GM19238 (cell line): Measurements from ENCODE around the gene CTH.
"Not testable (repeated sequence)": the region's sequence is repeated elsewhere in the genome, so short reads cannot be mapped to it uniquely, and the experiment has no call there.

ENCODE experiments used
- DNase-seq: peaks from one replicate; pipeline ENCODE4 v3.0.0; 2011; ENCODE audit warnings: low spot score; ENCODE audit not compliant: insufficient read length

Gene CTH

GRCh38 chr1:70405780-70406416, 5.2 kb upstream of the CTH start:
- no peak for DNase-seq

DNA sequence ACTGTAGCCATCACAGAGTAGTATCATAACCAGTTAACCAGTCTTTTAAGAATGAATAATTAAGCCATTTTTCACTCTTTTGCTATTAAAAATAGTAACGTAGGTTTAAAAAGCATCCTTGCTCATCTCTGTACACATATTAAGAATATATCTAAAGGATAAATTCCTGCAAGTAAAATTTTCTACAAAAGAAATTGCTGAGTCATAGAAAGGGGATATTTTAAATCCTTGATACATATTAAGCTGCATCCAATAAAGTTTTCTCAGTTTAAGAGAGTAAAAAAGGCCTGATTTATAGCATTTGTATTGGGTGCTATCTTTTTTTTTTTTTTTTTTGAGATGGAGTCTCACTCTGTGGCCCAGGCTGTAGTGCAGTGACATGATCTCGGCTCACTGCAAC, 1.9 kb upstream of the CTH start:
- no peak for DNase-seq

GRCh38 chr1:70411360-70411844, 334 bp downstream of the CTH start:
- DNase-seq = no peak

DNA sequence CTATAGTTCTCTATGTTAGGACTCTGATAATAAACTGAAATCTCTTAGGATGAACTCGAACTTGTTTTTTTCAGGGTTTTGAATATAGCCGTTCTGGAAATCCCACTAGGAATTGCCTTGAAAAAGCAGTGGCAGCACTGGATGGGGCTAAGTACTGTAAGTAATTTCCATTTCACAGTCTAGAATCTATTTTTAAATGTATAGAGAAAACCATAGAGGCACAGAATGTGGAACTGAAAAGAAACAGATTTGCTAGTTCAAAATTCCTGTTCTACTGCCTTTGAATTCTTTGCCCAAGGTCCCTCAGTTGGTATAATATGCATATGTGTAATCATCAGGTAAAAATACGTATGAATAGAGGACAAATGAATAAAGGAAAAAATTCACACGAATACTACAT, 4.8 kb downstream of the CTH start:
- no peak for DNase-seq

GRCh38 chr1:70418973-70419734, 8.1 kb downstream of the CTH start:
- DNase-seq = not testable (repeated sequence)

DNA sequence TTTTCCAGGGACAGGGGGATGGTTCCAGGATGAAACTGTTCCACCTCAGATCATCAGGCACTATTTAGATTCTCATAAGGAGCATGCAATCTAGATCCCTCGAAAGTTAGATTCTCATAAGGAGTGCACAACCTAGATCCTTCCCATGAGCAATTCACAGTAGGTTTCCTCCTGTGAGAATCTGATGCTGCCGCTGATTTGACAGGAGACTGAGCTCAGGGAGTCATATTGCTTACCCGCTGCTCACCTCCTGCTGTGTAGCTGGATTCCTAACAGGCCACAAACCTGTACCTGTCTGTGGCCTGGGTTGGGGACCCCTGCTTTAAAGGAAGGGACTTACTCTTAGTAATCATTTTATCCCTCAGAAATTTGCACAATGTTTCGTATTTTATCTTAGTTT, 9.3 kb downstream of the CTH start:
- no peak for DNase-seq

GRCh38 chr1:70426154-70427131, 15.4 kb downstream of the CTH start:
- no peak for DNase-seq

DNA sequence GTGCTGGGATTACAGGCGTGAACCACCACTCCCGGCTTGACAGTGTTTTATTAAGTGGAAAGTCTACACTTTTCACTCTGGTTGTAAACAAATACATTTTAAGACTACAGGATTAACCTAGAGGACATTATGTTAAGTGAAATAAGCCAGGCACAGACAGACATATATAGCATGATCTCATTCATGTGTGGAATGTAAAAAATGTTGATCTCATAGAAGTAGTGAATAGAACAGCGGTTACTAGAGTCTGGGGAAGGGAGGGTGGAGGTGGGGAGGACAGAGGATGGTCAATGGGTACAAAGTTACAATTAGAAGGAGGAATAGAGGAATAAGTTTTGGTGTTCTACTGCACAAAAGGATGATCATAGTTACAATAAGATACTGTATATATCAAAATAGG, 16.9 kb downstream of the CTH start:
- DNase-seq = no peak

DNA sequence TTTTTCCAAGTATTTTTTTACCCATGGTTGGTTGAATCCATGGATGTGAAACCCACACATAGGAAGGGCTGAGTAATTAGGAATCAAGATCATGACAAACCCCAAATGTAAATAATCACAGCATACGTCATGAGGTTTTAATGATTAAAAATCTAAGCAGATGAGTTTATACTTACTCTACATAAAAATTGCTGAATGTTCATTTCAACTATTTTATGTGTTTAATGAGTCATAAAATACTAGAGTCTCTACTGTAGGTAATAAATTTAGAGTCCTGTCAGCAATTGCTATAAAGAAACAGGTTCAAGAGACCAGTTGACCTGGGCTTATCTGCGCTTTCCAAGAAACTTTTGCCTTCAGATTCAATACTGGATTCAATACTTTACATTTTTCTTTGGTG, 18.2 kb downstream of the CTH start:
- DNase-seq = no peak

- no peak for DNase-seq
These were observed 18.7 kb downstream of the CTH start for GRCh38 chr1:70429757-70430156.

GRCh38 chr1:70431317-70431716, 20.2 kb downstream of the CTH start:
- DNase-seq = no peak

- no peak for DNase-seq
These were observed 20.8 kb downstream of the CTH start for GRCh38 chr1:70431874-70432273.

DNA sequence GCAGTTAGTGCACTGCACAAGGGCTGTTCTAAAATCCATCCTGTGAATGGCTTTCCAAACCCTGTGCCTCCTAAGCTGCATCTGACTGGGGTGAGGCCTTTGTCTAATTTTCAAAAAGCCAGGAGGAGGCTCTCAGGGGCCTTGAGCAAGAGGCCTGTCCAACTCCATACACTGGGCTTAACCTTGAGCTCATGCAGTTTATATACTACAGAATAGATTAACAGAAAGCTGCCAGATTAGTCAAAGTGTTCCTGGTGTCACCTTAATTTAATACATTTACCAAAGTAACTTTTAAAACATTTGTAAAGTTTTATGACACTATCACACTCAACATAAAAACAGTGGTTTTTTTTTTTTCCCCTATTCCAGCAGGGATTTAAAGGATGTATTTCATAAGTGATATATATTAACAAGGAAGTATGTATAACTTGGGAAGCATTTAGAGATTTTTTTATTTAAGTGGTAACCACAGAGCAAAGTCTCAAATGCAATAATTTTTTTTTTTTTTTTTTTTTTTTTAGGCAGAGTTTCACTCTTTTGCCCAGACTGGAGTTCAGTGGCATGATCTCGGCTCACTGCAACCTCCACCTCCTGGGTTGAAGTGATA, 23.3 kb downstream of the CTH start:
- no peak for DNase-seq

DNA sequence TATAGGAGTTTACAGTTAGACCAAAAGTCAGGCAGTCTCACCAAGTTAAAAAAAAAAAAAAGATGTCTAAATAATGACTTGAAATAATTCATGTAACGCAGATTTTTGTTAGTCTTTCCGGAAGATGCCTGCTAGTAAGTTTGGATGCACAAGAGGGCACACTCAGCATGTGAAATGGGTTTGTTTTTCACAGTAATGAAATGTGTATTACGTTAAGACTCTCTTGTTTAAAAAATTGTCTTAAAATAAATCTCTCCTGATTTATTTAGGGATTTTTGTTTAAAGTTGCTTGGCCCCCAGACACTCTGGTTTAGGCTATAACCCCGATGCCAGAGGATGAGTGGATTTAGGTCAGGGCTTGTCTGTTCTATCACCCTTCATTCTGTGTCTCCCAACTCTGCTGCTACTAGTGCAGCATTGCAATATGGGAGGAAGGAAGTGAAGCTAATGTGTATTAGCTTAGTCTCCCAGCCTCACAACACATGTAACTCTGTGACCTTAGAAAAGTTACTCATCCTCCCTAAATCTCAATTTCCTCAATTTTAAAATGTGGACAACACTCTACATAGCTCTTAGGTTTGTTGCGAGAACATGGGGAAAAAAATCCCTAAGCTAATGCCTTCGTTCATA, 25.7 kb downstream of the CTH start:
- DNase-seq = no peak

- DNase-seq = no peak
These were observed 27.5 kb downstream of the CTH start for GRCh38 chr1:70438529-70438928.

DNA sequence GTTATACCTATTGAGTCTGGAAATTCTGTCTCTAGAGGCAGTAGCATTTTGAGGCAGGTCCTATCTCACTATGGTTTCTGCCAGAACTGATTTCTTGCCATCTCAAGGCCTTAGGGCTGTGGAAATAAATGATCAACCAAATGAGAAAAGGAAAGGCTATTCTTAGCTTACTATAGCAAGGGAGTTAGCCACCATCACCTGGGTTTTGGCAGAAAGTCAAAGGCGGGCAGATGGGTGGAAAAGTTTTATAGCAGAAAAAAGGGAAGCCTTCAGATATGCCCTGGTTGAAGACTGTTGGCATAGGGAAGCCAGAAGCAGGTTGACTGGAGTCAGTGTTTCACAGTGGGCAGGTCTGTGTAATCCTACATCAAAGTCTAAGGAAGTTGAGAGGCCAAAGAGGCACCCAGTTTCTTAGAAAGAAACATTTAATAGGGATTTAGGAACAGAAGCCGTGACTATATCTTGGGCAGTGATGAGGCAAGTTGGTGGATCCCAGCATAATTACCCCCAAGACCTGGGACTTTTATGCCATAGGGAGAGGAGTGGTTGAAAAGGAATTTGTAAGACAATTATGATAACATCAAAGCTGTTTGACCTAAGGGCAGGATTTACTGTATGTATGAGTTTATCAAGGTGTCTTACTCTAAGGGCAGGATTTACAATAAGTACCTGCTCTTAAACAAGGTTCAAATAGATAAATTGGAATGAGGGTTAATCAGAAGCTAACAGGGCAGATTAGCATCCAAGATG, 29.7 kb downstream of the CTH start:
- DNase-seq = no peak

DNA sequence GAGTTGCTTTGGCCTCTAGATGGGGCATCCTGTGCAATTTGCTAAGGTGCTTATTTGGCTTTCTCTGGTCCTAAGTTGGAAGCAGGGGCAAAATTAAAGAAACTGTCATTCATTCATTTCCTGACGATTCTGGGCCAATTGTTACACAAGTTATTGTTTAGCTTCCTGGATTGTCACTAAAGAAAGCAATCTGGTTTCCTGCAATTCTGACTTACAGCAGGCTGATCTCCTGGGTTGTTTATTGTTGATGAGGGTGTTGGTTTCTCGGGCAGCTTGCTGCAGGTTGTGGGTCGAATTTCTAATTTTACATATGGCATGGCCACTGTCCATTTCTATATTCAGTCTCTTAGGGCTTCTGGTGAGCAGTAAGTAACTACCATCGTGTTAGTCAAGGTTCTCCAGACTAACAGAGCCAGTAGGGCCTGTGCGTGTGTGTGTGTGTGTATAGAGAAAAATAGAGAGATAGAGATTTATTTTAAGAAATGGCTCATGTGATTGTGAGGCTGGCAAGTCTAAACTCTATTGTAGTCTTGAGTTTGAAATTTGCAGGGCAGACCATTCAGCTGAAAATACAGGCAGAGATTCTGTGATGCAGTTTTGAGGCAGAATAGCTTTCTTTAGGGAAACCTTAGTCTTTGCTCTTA, 30.4 kb downstream of the CTH start:
- no peak for DNase-seq

DNA sequence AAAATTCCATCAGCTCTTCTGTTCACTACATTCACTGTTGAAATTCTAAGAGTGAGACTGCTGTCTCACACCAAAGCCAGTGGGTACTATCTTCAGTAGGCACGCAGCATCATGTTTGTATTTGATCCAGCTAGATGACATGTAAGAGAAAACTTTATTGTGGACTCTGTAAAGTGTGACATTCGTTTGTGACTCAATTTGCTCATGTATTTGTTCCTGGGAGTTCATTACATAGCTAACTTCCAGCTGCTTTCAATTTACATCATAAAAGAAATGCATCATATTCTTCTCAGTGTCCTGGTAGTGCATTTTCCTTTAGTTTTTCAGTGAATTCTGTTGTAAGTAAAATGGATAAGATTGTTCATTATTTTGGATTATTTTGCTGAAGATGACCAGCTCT, 31.4 kb downstream of the CTH start:
- DNase-seq = no peak

- DNase-seq = no peak
These were observed 32.7 kb downstream of the CTH start for GRCh38 chr1:70443739-70444138.

DNA sequence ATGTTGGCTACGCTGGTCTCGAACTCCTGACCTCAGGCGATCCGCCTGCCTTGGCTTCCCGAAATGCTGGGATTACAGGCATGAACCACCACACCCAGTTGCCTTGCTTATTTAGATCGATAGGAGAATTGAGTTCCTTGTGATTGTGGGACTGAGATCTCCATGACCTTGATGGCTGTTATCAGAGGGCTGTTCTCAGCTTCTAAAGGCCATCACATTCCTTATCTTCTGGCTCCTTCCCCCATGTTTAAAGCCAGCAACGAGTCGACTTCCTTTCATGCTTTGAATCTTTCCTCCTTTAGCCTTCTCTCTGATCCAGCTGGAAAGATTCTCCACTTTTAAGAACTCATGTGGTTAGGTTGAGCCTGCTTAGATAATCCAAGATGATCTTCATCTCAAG, 38.0 kb downstream of the CTH start:
- DNase-seq = no peak
